Epithelial cell of esophagus (primary cell): ENCODE data around the gene YJU2.

Experiments
- DNase-seq: peaks from one replicate; pipeline ENCODE4 v3.0.0; 2010; ENCODE audit warnings: low read depth
- H3K4me3 ChIP-seq: 2 replicates; pipeline ENCODE4 v1.5.1; 2011; ENCODE audit warnings: mild to moderate bottlenecking, low read length, control low read depth
- TF ChIP-seq, protein P1 (sequence below): IDR thresholded peaks from 2 replicates; pipeline ENCODE4 v1.5.1; 2011; ENCODE audit warnings: low read depth, mild to moderate bottlenecking, low read length, control low read depth, inconsistent platforms; ENCODE audit not compliant: insufficient read depth; ENCODE audit errors: missing control alignments

Gene YJU2

DNA sequence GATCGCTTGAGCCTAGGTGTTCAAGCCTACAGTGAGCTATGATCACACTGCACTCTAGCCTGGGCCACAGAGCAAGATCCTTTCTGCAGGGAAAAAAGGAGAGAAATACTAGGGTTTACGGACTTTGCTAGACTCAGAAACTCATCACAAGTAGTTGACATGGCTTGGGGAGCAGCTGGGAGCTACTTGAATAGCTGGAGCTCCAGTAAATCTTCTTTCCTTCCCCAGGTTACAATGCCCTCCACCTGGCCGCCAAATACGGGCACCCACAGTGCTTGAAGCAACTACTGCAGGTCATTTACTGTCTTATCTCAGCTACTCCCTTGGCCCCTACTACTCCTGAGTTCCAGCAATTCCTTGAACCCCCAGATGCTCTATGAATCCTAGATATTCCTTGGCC lies 45.1 kb upstream of the YJU2 start:
- DNase-seq: no peak
- H3K4me3 ChIP-seq: no peak overlapping the region
- TF ChIP-seq, protein P1, sequence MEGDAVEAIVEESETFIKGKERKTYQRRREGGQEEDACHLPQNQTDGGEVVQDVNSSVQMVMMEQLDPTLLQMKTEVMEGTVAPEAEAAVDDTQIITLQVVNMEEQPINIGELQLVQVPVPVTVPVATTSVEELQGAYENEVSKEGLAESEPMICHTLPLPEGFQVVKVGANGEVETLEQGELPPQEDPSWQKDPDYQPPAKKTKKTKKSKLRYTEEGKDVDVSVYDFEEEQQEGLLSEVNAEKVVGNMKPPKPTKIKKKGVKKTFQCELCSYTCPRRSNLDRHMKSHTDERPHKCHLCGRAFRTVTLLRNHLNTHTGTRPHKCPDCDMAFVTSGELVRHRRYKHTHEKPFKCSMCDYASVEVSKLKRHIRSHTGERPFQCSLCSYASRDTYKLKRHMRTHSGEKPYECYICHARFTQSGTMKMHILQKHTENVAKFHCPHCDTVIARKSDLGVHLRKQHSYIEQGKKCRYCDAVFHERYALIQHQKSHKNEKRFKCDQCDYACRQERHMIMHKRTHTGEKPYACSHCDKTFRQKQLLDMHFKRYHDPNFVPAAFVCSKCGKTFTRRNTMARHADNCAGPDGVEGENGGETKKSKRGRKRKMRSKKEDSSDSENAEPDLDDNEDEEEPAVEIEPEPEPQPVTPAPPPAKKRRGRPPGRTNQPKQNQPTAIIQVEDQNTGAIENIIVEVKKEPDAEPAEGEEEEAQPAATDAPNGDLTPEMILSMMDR: no peak

DNA sequence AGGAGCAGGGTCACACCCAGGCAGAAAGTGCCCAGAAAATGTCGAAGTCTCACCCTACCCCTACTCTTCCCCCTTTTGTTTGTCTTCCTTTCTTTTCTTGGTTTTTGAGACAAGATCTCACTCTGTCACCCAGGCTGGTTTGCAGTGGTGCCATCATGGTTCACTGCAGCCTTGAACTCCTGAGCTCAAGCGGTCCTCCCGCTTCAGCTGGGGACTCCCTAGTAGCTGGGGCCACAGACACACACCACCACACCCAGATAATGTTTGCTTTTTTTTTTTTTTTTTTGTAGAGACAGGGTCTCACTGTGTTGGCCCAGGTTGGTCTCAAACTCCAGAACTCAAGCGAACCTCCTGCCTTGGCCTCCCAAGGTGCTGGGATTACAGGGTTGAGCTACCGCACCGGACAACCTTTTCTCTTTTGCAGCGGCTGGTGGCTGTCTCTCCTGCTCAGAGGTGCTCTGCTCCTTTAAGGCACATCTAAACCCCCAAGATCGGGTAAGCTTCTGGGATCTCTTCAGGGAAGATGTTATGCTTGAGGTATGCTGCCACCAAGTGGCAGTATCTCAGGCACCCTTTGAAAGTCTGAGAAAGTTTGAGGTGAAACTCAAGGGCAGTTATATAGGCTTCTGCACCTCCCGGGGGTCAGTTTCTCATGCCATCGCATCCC lies 39.9 kb upstream of the YJU2 start:
- DNase-seq: no peak
- no peak overlapping the region for H3K4me3 ChIP-seq
- TF ChIP-seq, protein P1: peak; percentile 19

DNA sequence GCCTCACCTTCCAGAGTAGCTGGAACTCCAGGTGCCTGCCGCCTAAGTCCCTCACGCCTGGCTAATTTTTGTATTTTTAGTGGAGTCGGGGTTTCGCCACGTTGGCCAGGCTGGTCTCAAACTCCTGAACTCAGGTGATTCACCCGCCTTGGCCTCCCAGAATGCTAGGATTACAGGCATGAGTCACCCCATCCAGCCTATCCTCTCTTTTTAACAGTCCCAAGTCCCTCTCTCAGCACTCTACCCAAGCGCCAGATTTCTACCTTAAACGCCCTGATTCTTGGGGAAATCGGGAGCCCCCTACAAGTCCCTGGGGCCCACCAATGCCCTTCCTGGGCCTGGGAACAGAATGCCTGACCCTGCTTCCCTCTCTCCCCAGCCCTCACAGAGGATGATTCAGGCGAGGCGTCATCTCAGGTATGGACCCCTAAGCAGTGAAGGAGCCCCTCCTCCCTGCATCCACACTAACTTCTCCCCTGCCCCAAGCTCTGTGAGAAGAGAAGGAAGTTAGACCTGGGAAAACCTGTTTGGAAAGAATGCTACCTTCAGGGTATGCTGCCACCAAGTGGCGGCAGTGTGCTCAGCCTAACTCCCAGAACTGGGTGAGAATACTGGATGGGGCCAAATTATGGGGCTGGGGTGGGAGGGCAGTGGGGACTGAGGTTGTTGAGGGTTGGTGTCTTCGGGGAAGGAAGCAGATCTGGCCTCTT lies 38.3 kb upstream of the YJU2 start:
- no peak overlapping the region for H3K4me3 ChIP-seq
- TF ChIP-seq, protein P1: peak; percentile 47
- DNase-seq: peak; percentile 56

DNA sequence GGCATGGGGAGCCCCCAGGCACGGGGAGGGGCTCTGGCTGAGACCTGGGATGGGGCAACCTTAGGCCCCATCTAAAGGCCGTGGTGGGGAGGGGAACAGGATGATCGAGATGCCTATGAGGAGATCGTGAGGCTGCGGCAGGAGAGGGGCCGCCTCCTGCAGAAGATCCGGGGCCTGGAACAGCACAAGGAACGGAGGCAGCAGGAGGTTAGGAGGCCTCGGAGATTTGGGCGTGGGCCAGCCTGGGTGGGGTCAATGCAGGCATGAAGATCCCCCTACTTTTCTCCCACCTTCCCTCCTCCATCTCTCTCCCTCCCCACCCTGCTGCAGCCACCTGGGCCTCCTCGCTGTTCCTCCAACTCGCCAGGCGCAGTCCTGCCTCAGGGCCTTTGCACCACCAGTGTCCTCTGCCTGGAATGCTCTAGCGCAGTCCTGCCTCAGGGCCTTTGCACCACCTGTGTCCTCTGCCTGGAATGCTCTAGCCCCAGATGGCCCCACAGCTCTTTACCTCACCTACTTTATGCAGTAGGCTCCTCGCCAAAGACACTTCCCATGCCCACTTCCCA lies 36.6 kb upstream of the YJU2 start:
- DNase-seq: no peak

DNA sequence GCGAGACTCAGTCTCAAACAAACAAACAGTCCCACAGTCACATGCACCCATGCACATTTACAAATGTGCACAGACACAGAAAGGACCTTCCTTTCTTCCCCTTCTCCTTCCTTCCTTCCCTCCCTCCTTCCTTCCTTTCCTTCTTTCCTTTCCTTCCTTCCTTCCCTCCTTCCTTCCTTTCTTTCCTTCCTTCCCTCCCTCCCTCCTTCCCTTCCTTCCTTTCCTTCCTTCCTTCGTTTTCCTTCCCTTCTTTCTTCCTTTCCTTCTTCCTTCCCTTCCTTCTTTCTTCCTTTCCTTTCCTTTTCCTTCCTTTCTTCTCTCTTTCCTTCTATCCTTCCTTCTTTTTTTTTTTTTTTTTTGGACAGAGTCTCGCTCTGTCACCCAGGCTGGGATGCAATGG lies 33.8 kb upstream of the YJU2 start:
- H3K4me3 ChIP-seq: no peak overlapping the region
- no peak for DNase-seq
- TF ChIP-seq, protein P1: no peak

More for the DNA sequence above, 36.6 kb upstream of the YJU2 start:
- TF ChIP-seq, protein P1: no peak
- H3K4me3 ChIP-seq: no peak overlapping the region

DNA sequence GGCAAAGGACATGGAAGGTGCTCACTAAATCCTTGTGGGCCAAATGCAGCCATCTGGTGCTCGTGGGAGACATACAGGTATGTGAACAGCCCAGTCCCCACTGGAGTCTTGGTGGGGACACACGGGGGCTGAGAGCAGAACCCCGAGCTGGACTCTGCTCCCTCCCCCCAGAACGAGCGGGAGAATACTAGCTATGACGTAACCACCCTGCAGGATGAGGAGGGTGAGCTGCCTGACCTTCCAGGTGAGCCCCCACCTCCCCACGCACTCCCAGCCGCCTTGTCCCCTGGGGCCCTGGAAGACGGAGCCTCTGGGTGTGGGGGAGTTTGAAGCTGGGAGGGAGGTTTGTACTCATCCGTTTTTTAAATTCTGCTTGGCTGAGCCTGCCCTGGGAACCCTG lies 31.1 kb upstream of the YJU2 start:
- DNase-seq: no peak
- TF ChIP-seq, protein P1: no peak

GRCh38 chr19:4216846-4217245 lies 30.0 kb upstream of the YJU2 start:
- no peak overlapping the region for H3K4me3 ChIP-seq
- no peak for DNase-seq
- TF ChIP-seq, protein P1: no peak

More for the DNA sequence above, 31.1 kb upstream of the YJU2 start:
- H3K4me3 ChIP-seq: no peak overlapping the region
